SK-N-SH (cell line): ENCODE data around the gene SNURF. TPM values are rescaled to one million over a fixed set of nuclear protein-coding genes. Genes with fewer than 3 reads are reported as not detected.
A peak's percentile ranks its signal among the peaks of the same experiment; 100 is the strongest.

ENCODE experiments used
- CTCF ChIA-PET: fragments of 300-600, 350-600 bp; formaldehyde crosslinking; extraction: SDS; loops from one replicate; lab custom pipeline; 2021; lab: Yijun Ruan, JAX
- POLR2A ChIA-PET: fragments of 350-600 bp; sonication (Branson Sonifier 250); formaldehyde crosslinking; extraction: SDS; loops from one replicate; lab custom pipeline; 2020; ENCODE audit warnings: antibody characterized with exemption, inconsistent platforms; lab: Yijun Ruan, JAX
- DNase-seq: peaks from one replicate; pipeline ENCODE4 v3.0.0; 2012
- H2AFZ ChIP-seq: fragments of 200-600 bp; sonication (generic); 2 replicates; pipeline ENCODE4 v1.8.1; 2016; ENCODE audit warnings: antibody characterized with exemption, mild to moderate bottlenecking, low read depth
- H3F3A ChIP-seq: fragments of 200-600 bp; sonication (generic); replicated peaks from 2 replicates; pipeline ENCODE3; 2016; ENCODE audit warnings: antibody characterized with exemption, mild to moderate bottlenecking; ENCODE audit not compliant: insufficient read depth
- H3K27ac ChIP-seq, 2 experiments: fragments of 200-500 bp in 1 of 2; fragments of 200-600 bp in 1 of 2; sonication (Bioruptor generic) in 1 of 2; sonication (generic), shearing (Covaris generic) in 1 of 2; 2 replicates each; pipeline versions ENCODE4 v1.5.1 to v1.6.1; 2014 to 2016; ENCODE audit warnings: low read depth in 2 of 2, inconsistent platforms in 1 of 2, low read length in 1 of 2, mild to moderate bottlenecking in 1 of 2, mixed read lengths in 1 of 2
- H3K27me3 ChIP-seq: fragments of 200-600 bp; sonication (generic), shearing (Covaris generic); 2 replicates; pipeline ENCODE4 v1.6.1; 2016; ENCODE audit warnings: mixed run types; ENCODE audit not compliant: insufficient read depth
- H3K36me3 ChIP-seq, 2 experiments: fragments of 200-500 bp in 1 of 2; fragments of 200-600 bp in 1 of 2; sonication (Bioruptor generic) in 1 of 2; sonication (generic) in 1 of 2; replicated peaks in 1 of 2; 2 replicates each; pipeline versions ENCODE3 to v1.5.1; 2014 to 2016; ENCODE audit warnings: low read length in 1 of 2, mild to moderate bottlenecking in 1 of 2; ENCODE audit not compliant: insufficient read depth in 2 of 2, control insufficient read depth in 1 of 2
- H3K4me1 ChIP-seq, 2 experiments: fragments of 200-500 bp in 1 of 2; fragments of 200-600 bp in 1 of 2; sonication (Bioruptor generic) in 1 of 2; sonication (generic), shearing (Covaris generic) in 1 of 2; 2 replicates each; pipeline versions ENCODE4 v1.5.1 to v1.6.1; 2014 to 2016; ENCODE audit warnings: low read depth in 1 of 2, low read length in 1 of 2, mixed run types in 1 of 2; ENCODE audit not compliant: insufficient read depth in 2 of 2, control insufficient read depth in 1 of 2
- H3K4me2 ChIP-seq: fragments of 200-600 bp; sonication (generic), shearing (Covaris generic); 2 replicates; pipeline ENCODE4 v1.6.1; 2017; ENCODE audit warnings: mixed run types
- H3K4me3 ChIP-seq, 2 experiments: fragments of 200-500 bp in 1 of 2; fragments of 200-600 bp in 1 of 2; sonication (Bioruptor generic) in 1 of 2; sonication (generic), shearing (Covaris generic) in 1 of 2; 2 replicates each; pipeline versions ENCODE4 v1.5.1 to v1.8.1; 2014 to 2016; ENCODE audit warnings: low read depth in 2 of 2, inconsistent platforms in 1 of 2, low read length in 1 of 2, mild to moderate bottlenecking in 1 of 2, mixed read lengths in 1 of 2, moderate library complexity in 1 of 2
- H3K79me2 ChIP-seq: fragments of 200-600 bp; sonication (generic); 2 replicates; pipeline ENCODE4 v1.8.1; 2017; ENCODE audit warnings: mild to moderate bottlenecking; ENCODE audit not compliant: insufficient read depth
- H3K9ac ChIP-seq: fragments of 200-600 bp; sonication (generic); 2 replicates; pipeline ENCODE4 v1.6.1; 2017; ENCODE audit warnings: mixed run types
- H3K9me2 ChIP-seq: fragments of 200-600 bp; sonication (generic); 2 replicates; pipeline ENCODE4 v1.6.1; 2017; ENCODE audit warnings: mixed run types
- H3K9me3 ChIP-seq: fragments of 200-600 bp; sonication (generic); 2 replicates; pipeline ENCODE4 v1.6.1; 2017; ENCODE audit warnings: mixed run types, mild to moderate bottlenecking, moderate library complexity
- H4K20me1 ChIP-seq: fragments of 200-600 bp; sonication (generic); 2 replicates; pipeline ENCODE4 v1.6.1; 2017; ENCODE audit warnings: mild to moderate bottlenecking, mixed run types; ENCODE audit not compliant: insufficient read depth
- FOXJ3 ChIP-seq: sonication (generic); formaldehyde crosslinking; IDR thresholded peaks from 2 replicates; pipeline ENCODE4 v1.5.1; 2020; ENCODE audit warnings: mild to moderate bottlenecking, missing genetic modification reagents
- GABPA ChIP-seq: IDR thresholded peaks from 2 replicates; pipeline ENCODE4 v1.4.0; 2012; ENCODE audit warnings: low read depth, mild to moderate bottlenecking
- GATA2 ChIP-seq: sonication (generic); formaldehyde crosslinking; IDR thresholded peaks from 2 replicates; pipeline ENCODE4 v1.5.0; 2020; ENCODE audit warnings: mild to moderate bottlenecking, missing genetic modification reagents
- JUND ChIP-seq: IDR thresholded peaks from 2 replicates; pipeline ENCODE4 v1.4.0; 2012
- MEF2A ChIP-seq: IDR thresholded peaks from 2 replicates; pipeline ENCODE4 v1.4.0; 2012; ENCODE audit warnings: low read depth, borderline replicate concordance
- MXI1 ChIP-seq: IDR thresholded peaks from 2 replicates; pipeline ENCODE4 v1.6.1; 2012; ENCODE audit warnings: mild to moderate bottlenecking, low read depth, low read length, improper control_type of control experiment
- NFIC ChIP-seq: IDR thresholded peaks from 2 replicates; pipeline ENCODE4 v1.4.0; 2012; ENCODE audit warnings: borderline replicate concordance
- NRF1 ChIP-seq: IDR thresholded peaks from 2 replicates; pipeline ENCODE4 v1.6.1; 2012; ENCODE audit warnings: low read depth, mild to moderate bottlenecking, low read length
- PBX3 ChIP-seq: IDR thresholded peaks from 2 replicates; pipeline ENCODE4; 2012
- POLR2AphosphoS5 ChIP-seq: IDR thresholded peaks from 2 replicates; pipeline ENCODE4 v1.6.1; 2012; ENCODE audit warnings: low read depth, low read length
- RAD21 ChIP-seq: IDR thresholded peaks from 2 replicates; pipeline ENCODE4 v1.6.1; 2012; ENCODE audit warnings: mild to moderate bottlenecking, low read length
- REST ChIP-seq: IDR thresholded peaks from 2 replicates; pipeline ENCODE4 v1.6.1; 2012; ENCODE audit warnings: mild to moderate bottlenecking, low read depth, low read length, moderate library complexity
- RXRA ChIP-seq: IDR thresholded peaks from 2 replicates; pipeline ENCODE4 v1.4.0; 2012; ENCODE audit warnings: low read depth, mild to moderate bottlenecking, borderline replicate concordance
- SIN3A ChIP-seq: IDR thresholded peaks from 2 replicates; pipeline ENCODE4 v1.6.1; 2012; ENCODE audit warnings: low read depth, mild to moderate bottlenecking, low read length, moderate library complexity, borderline replicate concordance
- SMC3 ChIP-seq: IDR thresholded peaks from 2 replicates; pipeline ENCODE4 v1.6.1; 2012; ENCODE audit warnings: low read depth, low read length, improper control_type of control experiment
- TAF1 ChIP-seq: IDR thresholded peaks from 2 replicates; pipeline ENCODE4 v1.6.1; 2012; ENCODE audit warnings: low read depth, mild to moderate bottlenecking, low read length, moderate library complexity, borderline replicate concordance
- TCF12 ChIP-seq: IDR thresholded peaks from 2 replicates; pipeline ENCODE4 v1.4.0; 2012
- USF1 ChIP-seq: IDR thresholded peaks from 2 replicates; pipeline ENCODE4 v1.4.0; 2012; ENCODE audit warnings: low read depth, borderline replicate concordance
- USF2 ChIP-seq: fragments of 150-350 bp; IDR thresholded peaks from 2 replicates; pipeline ENCODE4 v1.6.1; 2017; ENCODE audit warnings: antibody characterized with exemption, low read length, low read depth, borderline replicate concordance
- YY1 ChIP-seq: IDR thresholded peaks from 2 replicates; pipeline ENCODE4 v1.4.0; 2012; ENCODE audit warnings: low read depth, mild to moderate bottlenecking
- WGBS: methylation state at CpG from one replicate; pipeline ENCODE4 v1.1.6; 2017; ENCODE audit warnings: low lambda C conversion rate; 5-methylcytosine and 5-hydroxymethylcytosine counted together
- polyA plus RNA-seq, 3 experiments: library from polyadenylated mRNA; depleted of rRNA; stranded (reverse); fragments of >200 nt; gene quantifications; 2 replicates each; pipeline ENCODE4 v1.2.3, GENCODE V29; 2012

The SNURF gene
- polyA plus RNA-seq (2012; rRNA removed): 16.0 and 17.8 TPM in 2 replicates
- 16.3 and 29.0 TPM in 2 replicates for polyA plus RNA-seq (2012; cell fraction: cytosol; rRNA removed)
- 2.1 and 15.0 TPM in 2 replicates for polyA plus RNA-seq (2012; cell fraction: nucleus; rRNA removed)

GRCh38 chr15:24954783-24955530 is at the start of gene SNURF, which contains the start of gene SNRPN:
Gene SNURF (plus strand): TSS chr15:24954987. CDS start chr15:24955049, 62 bp downstream.
Gene SNRPN (plus strand): TSS chr15:24954987. CDS start chr15:24974454, 19,467 bp downstream.
- peak within 1 kb of the TSS; percentile 84; the same call in 1 of the 2 replicates for H2AFZ ChIP-seq
- H3K27ac ChIP-seq: peak within 1 kb of the TSS; percentile 78 to 96
- peaks cover 0 to 3% of the 10 kb centered on the region in 2 experiments; a peak in 2 of 4 replicates for H3K4me1 ChIP-seq
- 62% methylated on average over 26 of the region's 47 CpGs for WGBS
- POLR2A ChIA-PET: interaction anchor here (0.7 kb wide), 1 partner anchor 97 kb away, joined by 3 read pairs; no protein-coding TSS in a partner anchor
- peak within 1 kb of the TSS; percentile 70 to 73 for H3K4me3 ChIP-seq
- no peaks in the 10 kb centered on the region for H3K9me3 ChIP-seq
- H3K9ac ChIP-seq: peak within 1 kb of the TSS; percentile 76
- CTCF ChIA-PET: no interaction called here
- peak; percentile 81 for DNase-seq
- peaks cover 4% of the 10 kb centered on the region for H3F3A ChIP-seq
- H3K27me3 ChIP-seq: no peaks in the 10 kb centered on the region
- H4K20me1 ChIP-seq: peaks cover 5% of the 10 kb centered on the region; the same call in 1 of the 2 replicates
- peaks cover 0 to 9% of the 10 kb centered on the region in 2 experiments for H3K36me3 ChIP-seq
- H3K79me2 ChIP-seq: peaks cover 48% of the 10 kb centered on the region
- H3K4me2 ChIP-seq: peak within 1 kb of the TSS; percentile 68
- H3K9me2 ChIP-seq: no peaks in the 10 kb centered on the region
- TF ChIP-seq REST (no peak), POLR2AphosphoS5 (peak; percentile 92), TAF1 (peak; percentile 82), NRF1 (peak; percentile 86), NFIC (no peak)
- TF ChIP-seq, all 33 proteins: peak for 3

GRCh38 chr15:24916305-24917009 is 38.3 kb upstream of the SNURF start:
- 32% methylated on average over 8 of the region's 8 CpGs for WGBS
- no peaks in the 10 kb centered on the region for H3K9me3 ChIP-seq
- H3K4me2 ChIP-seq: no peak overlapping the region
- no peak overlapping the region for H2AFZ ChIP-seq
- POLR2A ChIA-PET: no interaction called here
- no peak overlapping the region for H3K4me3 ChIP-seq
- TF ChIP-seq MXI1 (no peak), RXRA (no peak), JUND (no peak), RAD21 (no peak), FOXJ3 (CRISPR knock-in tag) (no peak), SIN3A (no peak), MEF2A (no peak), USF1 (no peak), GABPA (no peak), POLR2AphosphoS5 (no peak), GATA2 (CRISPR knock-in tag) (no peak), YY1 (no peak), TCF12 (no peak), USF2 (no peak), SMC3 (no peak), PBX3 (no peak)
- DNase-seq: no peak
- peaks cover 0 to 4% of the 10 kb centered on the region in 2 experiments for H3K36me3 ChIP-seq
- H3K9ac ChIP-seq: no peak overlapping the region
- H3K79me2 ChIP-seq: no peaks in the 10 kb centered on the region
- H3K9me2 ChIP-seq: no peaks in the 10 kb centered on the region
- H4K20me1 ChIP-seq: no peaks in the 10 kb centered on the region
- H3K27me3 ChIP-seq: no peaks in the 10 kb centered on the region
- no peaks in the 10 kb centered on the region for H3K4me1 ChIP-seq
- CTCF ChIA-PET: no interaction called here
- H3K27ac ChIP-seq: no peak overlapping the region
- H3F3A ChIP-seq: no peaks in the 10 kb centered on the region
